Islet precursor cell (in vitro differentiated cells): Measurements from ENCODE around the gene CPNE1.

Source experiments
- DNase-seq: peaks from one replicate; pipeline ENCODE4 v3.0.0-alpha.2; 2018

Gene CPNE1

DNA sequence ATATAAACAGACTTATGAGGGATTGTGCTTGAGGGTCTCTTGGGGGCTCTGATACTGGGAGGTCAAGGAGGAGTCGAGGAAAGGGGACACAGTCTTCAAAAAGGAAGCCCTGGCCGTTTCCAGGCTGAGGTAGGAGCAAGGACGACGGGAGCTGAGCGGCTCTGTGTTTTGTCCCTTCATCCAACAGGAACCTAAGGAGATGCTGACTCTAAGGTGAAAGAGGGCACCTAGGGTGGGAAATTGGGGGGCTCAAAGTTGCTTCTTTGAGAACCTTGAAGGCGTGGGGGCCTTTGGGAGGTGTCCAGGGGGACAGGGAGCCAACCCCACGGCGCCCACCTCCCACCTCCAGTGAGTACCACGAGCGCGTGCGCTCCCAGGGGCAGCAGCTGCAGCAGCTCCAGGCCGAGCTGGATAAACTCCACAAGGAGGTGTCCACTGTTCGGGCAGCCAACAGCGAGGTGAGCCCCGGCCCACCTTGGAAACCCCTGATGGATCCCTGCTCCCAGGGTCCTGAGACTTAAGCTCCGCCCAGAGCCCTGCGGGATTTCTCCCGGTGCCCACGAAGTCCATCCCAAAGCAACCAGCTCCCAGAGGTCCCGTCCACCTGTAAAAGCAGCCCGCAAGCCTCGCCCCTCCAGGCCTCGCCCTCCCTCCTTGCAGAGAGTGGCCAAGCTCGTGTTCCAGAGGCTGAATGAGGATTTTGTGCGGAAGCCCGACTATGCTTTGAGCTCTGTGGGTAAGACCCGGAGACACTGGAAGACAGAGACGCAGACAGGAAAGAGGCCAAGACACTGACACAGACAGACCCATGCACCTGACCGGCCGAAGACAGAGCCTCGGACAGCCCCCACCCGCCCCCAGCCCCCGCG, 46.2 kb downstream of the CPNE1 start:
- DNase-seq, result peak; percentile 66

DNA sequence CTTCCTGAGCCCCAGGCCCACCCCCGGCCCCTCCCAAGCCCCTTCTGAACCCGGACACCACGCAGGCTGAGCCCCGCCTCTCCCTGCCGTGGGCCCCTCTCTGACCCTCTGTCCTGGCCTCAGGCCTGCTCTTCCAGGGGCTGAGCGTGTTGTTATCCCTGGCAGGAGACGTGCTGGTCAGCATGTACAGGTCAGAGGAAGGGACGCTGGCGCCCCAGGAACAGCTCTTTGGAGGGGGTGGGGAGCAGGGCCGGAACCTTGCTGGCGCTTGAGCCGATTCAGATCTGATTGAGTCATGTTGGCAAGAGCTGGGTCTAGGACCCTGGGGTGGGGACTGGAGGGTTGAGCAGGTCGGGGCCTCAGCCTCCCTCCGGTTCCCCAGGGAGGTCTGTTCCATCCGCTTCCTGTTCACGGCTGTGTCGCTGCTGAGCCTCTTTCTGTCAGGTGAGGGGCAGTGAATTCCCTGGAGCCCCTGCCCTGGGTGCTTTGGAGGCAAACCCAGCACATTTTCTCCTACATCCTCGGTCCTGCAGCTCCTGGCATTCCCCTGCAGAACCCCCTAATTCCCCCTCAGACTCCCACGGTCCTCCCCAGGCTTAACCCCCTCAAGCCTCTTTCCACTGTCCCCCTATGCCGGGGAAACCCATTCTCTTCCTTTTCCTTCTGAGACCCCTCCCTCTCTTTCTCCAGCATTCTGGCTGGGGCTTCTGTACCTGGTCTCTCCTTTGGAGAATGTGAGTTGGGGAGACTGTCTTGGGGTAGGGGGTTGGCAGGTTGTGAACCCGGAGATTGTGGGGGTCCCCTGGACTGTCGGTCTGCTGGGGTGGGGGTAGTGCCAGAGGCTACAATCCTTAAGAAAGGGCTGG, 47.1 kb downstream of the CPNE1 start:
- DNase-seq, result peak; percentile 89

DNA sequence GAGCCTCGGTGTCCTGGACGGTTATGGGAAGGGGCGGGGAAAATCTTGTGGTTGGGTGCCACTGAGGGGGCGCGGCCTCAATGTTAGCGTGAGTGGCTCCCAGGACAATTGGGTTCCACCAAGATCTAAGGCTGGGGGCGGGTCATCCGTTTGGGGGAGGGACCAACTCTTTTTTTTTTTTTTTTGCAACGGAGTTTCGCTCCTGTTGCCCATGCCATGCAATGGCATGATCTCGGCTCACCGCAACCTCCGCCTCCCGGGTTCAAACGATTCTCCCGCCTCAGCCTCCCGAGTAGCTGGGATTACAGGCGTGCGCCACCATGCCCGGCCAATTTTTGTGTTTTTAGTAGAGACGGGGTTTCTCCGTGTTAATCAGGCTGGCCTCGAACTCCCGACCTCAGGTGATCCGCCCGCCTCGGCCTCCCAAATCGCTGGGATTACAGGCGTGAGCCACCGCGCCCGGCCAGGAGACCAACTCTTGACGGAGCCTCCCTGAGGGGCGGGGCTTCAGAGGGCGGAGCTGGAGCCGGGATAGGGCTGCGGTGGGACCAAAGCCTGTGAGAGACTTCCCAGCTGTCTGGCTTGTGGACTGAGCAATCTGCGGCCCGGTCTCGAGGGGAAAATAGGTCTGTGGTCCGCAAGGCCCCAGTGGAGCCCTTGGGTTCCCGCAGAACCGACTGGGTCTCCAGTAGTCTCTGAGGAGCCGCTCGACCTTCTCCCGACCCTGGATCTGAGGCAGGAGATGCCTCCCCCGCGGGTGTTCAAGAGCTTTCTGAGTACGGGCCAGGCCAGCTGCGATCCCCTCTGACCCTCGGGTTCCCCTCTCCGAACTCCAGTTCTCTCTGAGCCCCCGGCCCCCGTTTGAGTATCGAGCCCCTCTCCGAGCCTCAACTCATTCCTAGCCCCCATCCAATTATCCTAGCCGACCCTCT, 48.0 kb downstream of the CPNE1 start:
- DNase-seq, result peak; percentile 92

DNA sequence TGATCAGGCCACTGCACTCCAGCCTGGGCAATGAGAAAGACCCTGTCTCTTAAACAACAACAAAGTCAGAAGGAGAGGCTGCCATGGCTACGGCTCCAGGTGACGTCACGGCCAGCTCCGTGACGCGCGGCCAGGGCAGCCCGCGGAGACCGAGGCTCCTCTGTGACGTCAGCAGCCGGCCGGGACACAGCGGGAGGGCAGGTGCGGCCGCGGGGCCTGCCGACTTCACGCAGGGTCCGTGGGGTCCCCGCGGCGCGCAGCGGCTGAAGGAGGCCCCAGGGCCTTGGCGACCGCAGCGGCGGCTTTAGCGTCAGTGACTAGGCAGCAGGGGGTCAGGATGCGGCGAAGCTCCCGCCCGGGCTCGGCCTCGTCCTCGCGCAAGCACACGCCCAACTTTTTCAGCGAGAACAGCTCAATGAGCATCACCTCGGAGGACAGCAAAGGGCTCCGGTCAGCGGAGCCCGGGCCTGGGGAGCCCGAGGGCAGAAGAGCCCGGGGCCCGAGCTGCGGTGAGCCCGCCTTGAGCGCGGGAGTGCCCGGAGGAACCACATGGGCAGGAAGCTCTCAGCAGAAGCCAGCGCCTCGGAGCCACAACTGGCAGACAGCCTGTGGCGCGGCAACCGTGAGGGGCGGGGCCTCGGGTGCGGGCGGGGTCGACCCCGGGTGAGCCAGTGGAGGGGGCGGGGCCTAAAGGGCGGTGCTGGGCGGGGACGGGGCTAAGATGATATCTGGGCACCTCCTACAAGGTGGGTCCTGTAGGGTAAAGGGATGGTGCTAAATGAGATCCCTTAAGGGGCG, 48.8 kb downstream of the CPNE1 start, which contains the start of gene SPAG4:
TSS of gene SPAG4 (plus strand) at position 163 of the 798 bp plus-strand sequence. CDS start at position 338, 175 bp downstream.
- peak; percentile 99 for DNase-seq

DNA sequence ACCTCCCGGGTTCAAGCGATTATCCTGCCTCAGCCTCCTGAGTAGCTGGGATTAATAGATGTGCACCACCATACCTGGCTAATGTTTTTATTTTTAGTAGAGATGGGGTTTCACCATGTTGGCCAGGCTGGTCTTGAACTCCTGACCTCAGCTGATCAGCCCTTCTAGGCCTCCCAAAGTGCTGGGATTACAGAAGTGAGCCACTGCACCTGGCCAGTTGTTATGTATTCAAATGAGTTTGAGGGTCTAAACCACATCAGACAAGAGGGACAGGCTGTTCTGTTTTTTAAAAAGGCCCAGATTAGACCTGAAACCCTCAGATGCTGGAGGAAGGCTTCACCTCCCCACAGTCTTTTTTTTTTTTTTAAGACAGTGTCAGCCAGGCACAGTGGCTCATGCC, 53.2 kb downstream of the CPNE1 start:
- no peak for DNase-seq

DNA sequence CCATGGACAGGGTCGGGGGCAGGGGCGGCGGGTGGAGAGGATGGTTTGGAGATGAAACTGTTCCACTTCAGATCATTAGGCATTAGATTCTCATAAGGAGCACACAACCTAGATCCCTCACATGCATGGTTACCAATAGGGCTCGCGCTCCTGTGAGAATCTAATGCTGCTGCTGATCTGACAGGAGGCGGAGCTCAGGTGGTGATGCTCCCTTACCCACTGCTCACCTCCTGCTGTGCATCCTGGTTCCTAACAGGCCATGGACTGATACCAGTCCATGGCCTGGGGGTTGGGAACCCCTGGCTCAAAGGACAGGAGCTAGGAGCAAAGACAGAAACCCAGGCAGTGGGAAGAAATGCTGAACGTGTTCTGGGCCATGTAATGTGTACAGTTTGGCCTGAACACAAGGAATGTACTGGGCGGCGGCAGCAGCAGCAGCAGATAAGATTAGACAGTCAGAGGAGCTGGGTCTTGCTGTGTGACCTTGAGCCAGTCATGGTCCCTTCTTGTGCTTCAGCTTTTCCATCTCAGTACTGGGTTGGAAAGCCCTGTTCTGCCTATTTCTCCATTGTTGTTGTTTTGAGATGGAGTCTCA, 53.8 kb downstream of the CPNE1 start:
- no peak for DNase-seq

DNA sequence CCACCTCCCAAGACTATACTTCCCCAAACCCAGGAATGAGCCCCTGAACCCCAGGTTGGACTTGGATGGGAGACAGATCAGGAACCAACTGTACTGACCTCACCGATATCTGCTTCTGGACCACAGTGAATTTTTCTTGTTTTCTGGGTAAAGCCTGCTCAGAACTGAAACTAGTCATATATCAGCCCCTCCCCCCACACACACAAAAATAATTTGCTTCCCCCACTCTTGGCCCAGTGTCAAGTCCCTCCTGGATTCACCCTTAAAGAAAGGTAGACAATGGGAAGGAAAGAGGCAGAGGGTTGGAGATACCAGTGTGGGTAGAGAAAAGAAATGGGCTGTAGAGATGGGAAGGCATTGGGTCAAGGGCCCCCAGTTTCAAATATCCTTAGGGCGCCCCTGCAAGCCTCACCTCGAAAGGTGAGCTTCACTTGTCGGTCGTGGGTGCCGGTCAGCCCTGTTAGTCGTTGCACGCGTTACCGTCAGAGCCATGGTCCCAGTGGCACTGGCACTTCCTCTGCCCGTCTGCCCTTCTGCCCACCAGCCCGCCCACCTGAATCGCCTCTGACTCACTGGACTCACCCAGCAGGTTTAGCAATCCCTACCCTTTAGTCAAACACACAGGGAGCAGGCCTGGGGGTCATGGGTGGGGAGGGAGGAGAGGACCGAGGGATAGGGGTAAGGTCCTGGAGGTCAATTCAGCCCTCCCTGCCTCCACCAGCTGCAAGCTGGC, 57.5 kb downstream of the CPNE1 start:
- DNase-seq, result peak; percentile 66

DNA sequence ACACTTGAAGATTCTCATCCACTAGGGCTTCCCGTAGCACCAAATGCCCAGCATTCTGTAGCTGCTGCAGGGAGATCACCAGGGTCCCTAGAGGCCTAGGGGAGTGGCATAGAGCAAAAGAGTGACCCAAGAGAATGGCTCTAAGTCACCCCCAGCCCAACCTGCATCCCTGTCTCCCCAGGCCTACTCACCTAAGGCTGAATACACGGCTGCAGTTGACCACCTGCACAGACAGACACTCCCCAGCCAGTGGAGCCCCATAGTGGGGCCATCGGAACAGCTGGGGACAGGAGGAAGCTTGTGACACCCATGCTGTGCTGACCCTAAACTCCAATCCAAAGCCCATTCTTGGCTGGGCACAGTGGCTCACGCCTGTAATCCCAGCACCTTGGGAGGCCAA, 58.6 kb downstream of the CPNE1 start:
- no peak for DNase-seq

DNA sequence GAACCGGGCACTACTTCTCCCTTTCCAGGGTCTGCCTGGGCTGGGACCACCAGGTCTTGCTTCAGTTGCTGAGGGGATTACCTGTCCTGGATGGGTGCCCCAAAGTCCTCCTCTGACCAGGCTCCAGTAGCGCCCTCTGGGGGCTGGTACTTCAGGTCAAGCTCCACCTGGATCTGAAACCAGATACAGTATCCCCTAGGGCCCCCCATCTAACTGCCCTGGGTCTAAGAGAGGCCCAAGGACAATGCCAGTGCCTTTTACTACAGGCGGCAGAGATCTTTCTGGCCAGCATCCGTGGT, 60.3 kb downstream of the CPNE1 start:
- DNase-seq, result peak; percentile 56

DNA sequence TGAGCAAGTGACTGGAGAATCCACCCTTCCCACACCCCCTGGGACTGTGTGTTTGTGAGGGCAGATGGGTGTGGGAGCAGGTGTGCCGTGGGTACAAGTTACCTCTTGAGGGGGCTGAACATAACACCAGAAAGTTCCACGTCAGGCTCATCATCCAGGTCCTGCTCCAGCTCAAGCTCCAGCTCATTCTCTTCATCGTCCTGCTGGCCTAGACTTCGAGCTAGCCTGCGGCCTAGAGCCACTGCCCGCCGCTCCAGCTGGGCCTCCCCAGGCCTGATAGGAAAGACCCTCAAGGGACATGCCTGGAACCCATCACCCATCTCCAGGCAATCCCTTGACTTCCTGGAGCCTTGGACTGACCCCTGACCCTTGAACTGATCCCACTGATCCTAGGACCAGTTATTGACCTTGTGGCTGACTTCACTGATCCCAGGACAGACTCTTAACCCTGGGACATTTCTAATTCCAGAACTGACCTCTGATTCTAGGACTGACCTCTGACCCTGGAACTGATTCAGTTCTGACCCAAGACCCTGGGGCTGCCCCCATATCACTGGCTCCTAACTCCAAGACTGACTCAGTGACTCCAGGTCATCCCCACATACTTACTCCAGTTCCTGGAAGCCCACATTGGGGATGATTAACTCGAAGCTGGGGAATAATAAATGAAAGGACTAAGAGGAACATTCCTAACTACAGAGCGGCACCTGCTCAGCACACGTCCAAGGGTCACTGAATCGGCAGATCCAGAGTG, 60.8 kb downstream of the CPNE1 start:
- peak; percentile 47 for DNase-seq

DNA sequence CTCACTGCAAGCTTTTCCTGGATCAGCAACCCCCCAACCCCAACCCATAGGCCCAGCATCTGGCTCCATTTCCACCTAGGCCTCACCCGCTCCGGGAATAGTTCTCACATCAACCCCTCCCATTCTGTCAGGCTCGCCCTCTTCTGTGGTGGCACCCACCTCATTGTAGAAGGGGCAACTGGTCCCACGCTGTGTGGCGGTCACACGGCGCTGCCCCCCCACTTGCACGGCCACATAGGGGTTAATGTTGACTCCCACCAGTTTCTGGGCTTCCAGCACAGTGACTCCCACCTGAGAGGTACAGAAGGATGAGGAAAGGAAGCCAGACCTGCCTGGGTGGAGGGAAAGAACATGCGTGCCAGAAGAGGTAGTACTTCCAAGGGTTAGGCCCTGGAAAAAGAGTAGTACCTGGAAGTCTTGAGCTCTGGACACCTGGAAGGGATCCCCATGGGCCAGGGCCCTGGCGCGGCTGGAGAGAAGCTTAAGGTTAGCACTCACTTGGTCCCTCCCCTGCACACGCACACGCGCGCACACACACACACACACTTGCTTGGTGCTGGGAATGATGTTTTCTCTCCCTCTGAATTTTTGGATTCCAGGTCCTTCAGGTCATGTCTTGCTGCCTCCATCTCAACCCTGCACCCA, 61.7 kb downstream of the CPNE1 start:
- DNase-seq, result no peak

DNA sequence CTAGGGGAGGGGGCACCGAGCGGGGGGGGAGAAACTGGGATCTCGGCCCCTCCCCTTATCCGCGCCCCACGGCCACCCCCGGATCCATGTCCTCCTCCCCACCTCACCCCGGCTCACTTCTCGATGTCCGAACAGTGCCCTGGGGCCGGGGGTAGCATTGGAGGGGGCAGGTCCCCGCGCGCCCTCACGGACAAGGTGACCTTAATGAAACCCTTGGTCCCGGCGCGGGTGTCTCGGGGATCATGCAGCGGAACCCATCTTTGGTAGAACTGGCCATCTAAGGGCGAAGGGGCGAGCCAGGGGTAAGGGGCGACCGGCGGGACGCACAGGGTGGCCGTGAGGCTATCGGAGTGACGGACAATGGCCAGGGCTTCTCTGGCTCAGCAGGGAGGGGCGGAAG, 62.7 kb downstream of the CPNE1 start:
- no peak for DNase-seq

DNA sequence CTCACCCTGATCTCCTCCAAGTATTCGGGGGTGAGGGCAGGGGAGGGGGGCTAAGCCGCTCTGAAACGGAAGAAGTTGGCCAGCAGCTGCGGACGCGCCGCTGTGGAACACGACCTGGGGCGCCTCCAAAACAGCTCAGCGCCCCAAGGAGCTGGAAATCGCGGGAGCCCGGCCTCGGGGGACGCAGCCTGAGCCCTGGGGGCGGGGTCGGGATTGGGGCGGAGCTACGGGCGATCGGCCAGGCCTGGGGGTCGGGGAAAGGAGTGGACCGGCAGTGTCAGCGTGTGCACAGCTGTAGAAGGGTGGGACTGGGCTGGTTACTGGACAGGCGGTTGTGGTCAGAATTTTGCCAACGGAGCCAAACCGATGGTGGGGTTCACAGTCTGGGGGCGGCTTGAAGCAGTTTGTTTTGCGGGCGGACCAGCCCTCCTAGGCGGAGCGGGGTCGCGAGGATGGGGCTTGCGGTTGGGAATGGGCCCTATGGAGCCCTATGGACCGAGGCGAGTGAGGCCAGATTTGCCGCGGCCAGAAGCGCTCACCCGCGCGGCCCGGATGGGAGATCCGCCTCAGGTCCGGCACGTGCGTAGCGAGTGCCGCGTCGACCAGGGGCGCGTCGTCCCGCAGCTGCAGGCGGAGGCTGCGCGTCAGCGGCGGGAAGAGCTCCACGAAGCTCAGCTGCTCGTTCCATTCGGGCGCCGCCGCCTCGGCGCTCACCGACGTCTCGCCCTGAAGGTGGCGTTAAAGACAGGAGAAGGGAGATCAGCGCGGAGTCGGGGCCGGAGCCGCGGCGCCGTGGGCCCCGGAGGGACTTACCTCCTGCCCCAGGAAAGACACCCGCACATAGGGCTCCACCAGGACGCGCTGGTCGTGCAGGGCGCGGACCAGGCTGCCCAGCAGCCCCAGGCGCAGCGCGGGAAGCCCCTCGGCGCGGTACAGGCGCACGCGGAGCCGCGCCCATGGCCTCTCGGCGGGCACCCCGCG, 63.4 kb downstream of the CPNE1 start:
- peak; percentile 91 for DNase-seq

DNA sequence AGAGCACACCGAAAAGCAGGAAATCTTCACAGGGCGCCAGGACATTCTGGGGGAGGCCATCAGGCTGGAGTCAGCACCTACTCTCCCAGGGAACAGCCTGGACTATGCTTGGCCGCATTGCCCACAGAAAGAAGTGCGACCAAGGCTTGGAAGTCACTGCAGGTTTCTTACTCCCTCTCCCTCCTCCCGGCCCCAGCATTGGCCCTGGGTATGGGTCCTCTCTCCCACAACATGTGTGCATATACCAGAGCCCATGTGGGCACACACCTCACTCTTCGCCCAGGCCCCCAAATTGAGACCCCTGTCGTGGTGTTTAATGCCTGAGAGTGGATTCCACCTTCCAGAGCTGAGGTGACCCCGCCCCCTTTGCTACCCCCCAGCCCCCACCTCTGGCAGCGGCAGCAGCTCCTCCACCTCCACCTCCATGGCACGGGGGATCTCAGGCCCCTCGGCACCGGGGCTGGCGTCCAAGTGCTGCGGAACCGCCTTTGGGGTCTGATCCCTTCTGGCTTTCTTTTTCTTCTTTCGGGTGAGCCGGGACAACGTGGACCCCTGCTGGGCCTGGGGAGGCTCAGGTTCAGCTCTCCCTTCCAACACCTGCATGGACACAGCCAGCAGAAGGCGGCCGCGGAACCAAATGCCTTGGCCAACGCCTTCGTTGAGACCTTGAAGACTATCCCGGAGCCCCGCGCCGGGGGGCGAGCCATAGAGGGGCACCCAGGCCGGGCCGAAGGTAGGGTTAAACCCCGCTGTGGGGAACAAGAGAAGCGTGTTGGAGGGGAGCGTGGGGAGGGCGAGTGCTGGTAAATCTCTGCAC, 64.3 kb downstream of the CPNE1 start:
- DNase-seq, result peak; percentile 54

DNA sequence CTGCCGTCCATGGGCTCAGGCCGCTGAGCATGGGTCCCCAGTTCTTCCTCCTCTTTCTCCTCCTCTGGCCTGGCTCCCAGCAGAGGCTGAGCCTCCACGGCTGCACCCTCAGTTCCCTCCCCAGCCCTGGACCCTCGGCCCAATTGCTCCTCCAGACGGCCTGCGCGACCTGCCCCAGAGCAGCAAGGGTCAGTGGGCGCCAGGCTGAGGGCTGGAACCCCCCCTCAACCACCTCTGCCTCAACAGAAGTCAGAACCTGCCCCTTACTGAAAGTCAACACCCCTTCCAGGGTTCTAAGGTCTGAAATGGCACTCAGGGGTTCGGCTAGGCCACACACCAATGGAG, 65.0 kb downstream of the CPNE1 start:
- no peak for DNase-seq

DNA sequence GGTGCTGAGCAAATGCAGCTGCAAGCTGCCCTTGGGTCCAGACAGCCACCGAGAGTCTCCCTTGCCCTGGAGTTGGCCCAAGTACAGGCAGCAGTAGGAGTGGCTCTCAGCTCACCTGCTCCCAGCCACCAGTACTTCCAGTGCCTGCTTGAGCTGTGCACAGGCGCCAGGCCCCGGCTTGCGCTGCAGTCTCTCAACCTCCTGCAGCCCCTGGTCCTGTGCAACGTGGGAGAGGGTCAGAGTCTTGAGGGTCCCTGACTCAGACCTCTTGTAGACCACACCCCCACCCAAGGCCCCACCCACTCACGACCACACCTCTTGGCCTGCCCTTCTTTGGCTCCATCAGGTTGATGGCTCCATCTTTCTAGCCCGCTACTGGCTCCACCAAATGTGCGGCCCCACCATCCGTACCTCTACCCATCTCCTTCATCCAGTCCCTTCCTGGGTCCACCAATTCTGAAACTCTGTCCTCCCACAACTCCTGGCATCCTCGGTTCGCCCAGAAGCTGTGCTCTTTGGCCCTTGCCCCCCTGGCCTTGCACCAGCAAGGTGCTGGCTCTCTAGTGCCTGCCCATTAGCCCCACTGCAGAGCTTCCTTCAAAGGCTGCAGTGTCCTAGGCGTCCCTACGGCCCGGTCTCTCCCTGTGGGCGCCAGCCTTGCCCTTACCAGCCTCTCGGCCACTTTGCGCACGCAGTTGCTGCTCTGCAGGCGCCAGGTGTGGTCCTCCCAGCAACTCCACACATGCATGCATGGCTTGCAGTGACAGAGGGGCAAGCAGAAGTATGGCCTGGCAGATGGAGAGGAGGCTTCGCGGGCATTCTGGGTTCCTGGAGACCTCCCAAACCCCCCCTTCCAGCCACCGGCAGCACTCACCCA, 65.6 kb downstream of the CPNE1 start:
- no peak for DNase-seq

DNA sequence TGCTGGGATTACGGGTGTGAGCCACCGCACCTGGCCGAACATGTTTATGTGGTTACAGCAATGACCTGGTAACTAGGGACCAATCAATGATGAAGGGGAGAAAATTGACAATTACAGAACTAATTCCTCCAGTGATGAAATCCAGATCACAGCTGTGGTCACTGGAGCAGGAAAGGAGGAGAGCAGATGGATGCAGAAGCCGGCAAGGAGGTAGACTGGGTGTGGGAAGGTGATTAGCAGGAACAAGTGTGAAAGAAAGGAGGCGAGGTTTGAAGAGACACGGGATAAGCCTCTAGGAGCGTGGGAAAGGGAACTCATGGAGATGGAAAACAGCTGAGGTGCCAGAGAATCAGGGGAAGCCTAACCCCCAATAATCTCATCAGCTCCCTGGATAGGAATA, 66.2 kb downstream of the CPNE1 start:
- DNase-seq, result no peak
